ENCODE measurements around the gene RBM11. TPM values are rescaled to one million over a fixed set of nuclear protein-coding genes. Genes with fewer than 3 reads are reported as not detected.

The RBM11 gene
- total and polyA plus RNA-seq, 2 of the 8 experiments (the other 6 are each of a cell fraction or from before 2014, with no cell fraction given) = 3.9 to 10.1 TPM

DNA sequence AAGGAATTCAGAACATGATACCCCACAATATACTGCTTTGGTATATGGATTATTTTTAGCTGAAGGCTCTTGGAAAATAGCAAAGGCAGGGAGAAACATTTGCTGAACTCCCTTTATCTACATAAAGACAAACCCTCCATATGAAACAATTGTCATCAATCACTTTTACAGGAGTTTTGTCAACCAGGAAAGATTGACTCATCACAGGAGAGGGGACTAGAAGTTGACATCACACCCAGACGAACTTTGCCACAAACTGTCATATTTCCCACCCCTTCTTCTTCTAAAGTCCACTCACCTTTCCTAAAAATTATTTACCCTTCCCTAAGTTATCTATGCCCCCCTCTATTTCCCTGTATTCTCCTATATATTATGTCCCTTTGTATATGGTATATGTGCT is 47.9 kb downstream of the RBM11 start:
- no peaks in the 10 kb centered on the region for H3K79me2 ChIP-seq (ENCODE audit: control insufficient read depth in 1 of 2, insufficient read depth in 2 of 2, low read length in 2 of 2)
- no peak for DNase-seq (ENCODE audit: low read depth in 1 of 2, low spot score in 2 of 2)
- no peak overlapping the region for H2BK120ac ChIP-seq (replicated peaks; ENCODE audit: low read depth, low read length)
- no peak overlapping the region for H2AFZ ChIP-seq (ENCODE audit: low read length)
- ChIA-PET CTCF (ENCODE audit: partially characterized antibody) (interaction anchor here (1.4 kb wide), 1 partner anchor 27 kb away, joined by 4 read pairs; no protein-coding TSS in a partner anchor), POLR2A (ENCODE audit: partially characterized antibody) (no interaction called here)
- H3K23ac ChIP-seq (ENCODE audit: insufficient read length) = no peak overlapping the region
- H3K9me3 ChIP-seq (ENCODE audit: insufficient read depth in 2 of 2, low read depth in 1 of 2, low read length in 1 of 2) = no peaks in the 10 kb centered on the region
- no peak overlapping the region for H3K4me3 ChIP-seq (ENCODE audit: extremely low read depth in 1 of 4, insufficient read depth in 2 of 4, low read depth in 3 of 4, low read length in 4 of 4)
- H3K27ac ChIP-seq (ENCODE audit: low read depth, low read length) = no peak overlapping the region
- H2BK20ac ChIP-seq (ENCODE audit: low read length) = no peak overlapping the region
- H3K4me2 ChIP-seq (ENCODE audit: insufficient read depth in 1 of 2, low read depth in 2 of 2, low read length in 2 of 2) = no peak overlapping the region
- no peaks in the 10 kb centered on the region for H3K36me3 ChIP-seq (ENCODE audit: control insufficient read depth in 2 of 4, insufficient read depth in 4 of 4, low read length in 3 of 4)
- no peak overlapping the region for H4K91ac ChIP-seq (replicated peaks; ENCODE audit: insufficient read length, low read length)
- no peaks in the 10 kb centered on the region for H3K4me1 ChIP-seq (replicated peaks in 1 of 4; ENCODE audit: control insufficient read depth in 3 of 4, insufficient read depth in 4 of 4, low read length in 3 of 4)
- H4K5ac ChIP-seq (ENCODE audit: insufficient read length, low read depth, low read length) = no peak overlapping the region
- no peak overlapping the region for H2BK12ac ChIP-seq (ENCODE audit: low read depth, low read length)
- WGBS, 2 experiments (ENCODE audit: extremely low coverage in 1 of 2, insufficient coverage in 1 of 2, insufficient read length in 1 of 2, insufficient replicate concordance in 2 of 2, low coverage in 1 of 2, low lambda C conversion rate in 2 of 2, missing lambda C conversion rate in 1 of 2) = 83% methylated on average over 1 of the region's 1 CpG; no CpG with 5 or more reads in 1 of the 2 experiments
- FAIRE-seq = no peak
- no peaks in the 10 kb centered on the region for H3K27me3 ChIP-seq (replicated peaks in 1 of 4; ENCODE audit: control insufficient read depth in 3 of 4, extremely low read depth in 1 of 4, insufficient read depth in 3 of 4, low read length in 3 of 4)
- H3K4ac ChIP-seq (replicated peaks; ENCODE audit: insufficient read length, low read depth, low read length) = no peak overlapping the region
- H2BK5ac ChIP-seq (ENCODE audit: low read depth, low read length) = no peak overlapping the region
- no peaks in the 10 kb centered on the region for H4K20me1 ChIP-seq (replicated peaks in 1 of 2; ENCODE audit: control insufficient read depth in 1 of 2, insufficient read depth in 2 of 2, low read length in 2 of 2)
- no peak overlapping the region for H2BK15ac ChIP-seq (ENCODE audit: low read length)
- no peak overlapping the region for H4K8ac ChIP-seq (ENCODE audit: extremely low read depth, insufficient read depth, low read length)
- H3K18ac ChIP-seq (ENCODE audit: extremely low read depth, low read length) = no peak overlapping the region
- H3K14ac ChIP-seq (ENCODE audit: insufficient read length) = no peak overlapping the region
- H3K79me1 ChIP-seq (ENCODE audit: low read depth, low read length) = no peaks in the 10 kb centered on the region
- H3K9ac ChIP-seq (replicated peaks in 1 of 4; ENCODE audit: extremely low read depth in 1 of 4, low read depth in 3 of 4, low read length in 3 of 4) = no peak overlapping the region
- TF ChIP-seq EGR1 (IDR thresholded peaks at IDR 0.05; ENCODE audit: borderline replicate concordance, low read depth, low read length) = no peak
- no peak for TF ChIP-seq CHD1 (IDR thresholded peaks at IDR 0.05; ENCODE audit: low read depth, low read length)
- no peak for TF ChIP-seq BCL11A (IDR thresholded peaks at IDR 0.05; ENCODE audit: low read depth in 2 of 2, low read length in 2 of 2)
- TF ChIP-seq CBX8 (IDR thresholded peaks at IDR 0.05; ENCODE audit: borderline replicate concordance, low read depth, low read length) = no peak
- TF ChIP-seq GTF2F1 (IDR thresholded peaks at IDR 0.05; ENCODE audit: borderline replicate concordance, low read depth, low read length) = no peak
- H2AK5ac ChIP-seq (ENCODE audit: low read depth, low read length) = no peak overlapping the region
- no peak overlapping the region for H3K56ac ChIP-seq (replicated peaks; ENCODE audit: insufficient read length, low read depth, low read length)
- H3K23me2 ChIP-seq (ENCODE audit: low read depth, low read length) = no peaks in the 10 kb centered on the region
